ENCODE data around the gene SH3PXD2A.

DNA sequence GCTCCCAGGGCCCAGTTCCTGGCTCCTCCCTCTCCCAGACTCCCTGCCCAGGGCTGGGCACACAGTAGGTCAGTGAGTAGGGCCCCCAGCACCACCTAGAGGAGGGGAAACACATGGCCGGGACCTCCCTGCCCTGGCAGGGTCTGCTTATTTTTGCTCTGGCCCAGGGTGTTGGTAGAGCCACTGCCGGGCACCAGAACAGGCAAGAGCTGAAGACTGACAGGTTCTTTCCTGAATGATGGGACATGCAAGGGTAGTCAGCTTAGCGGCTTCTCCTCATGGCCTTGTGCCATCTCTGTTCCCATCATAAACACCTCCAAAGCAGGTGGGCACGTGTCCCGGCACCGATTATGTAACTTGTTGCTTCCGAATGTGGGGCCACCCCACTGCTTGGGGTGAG is 275.4 kb downstream of the SH3PXD2A start:
- TF ChIP-seq, protein P1, sequence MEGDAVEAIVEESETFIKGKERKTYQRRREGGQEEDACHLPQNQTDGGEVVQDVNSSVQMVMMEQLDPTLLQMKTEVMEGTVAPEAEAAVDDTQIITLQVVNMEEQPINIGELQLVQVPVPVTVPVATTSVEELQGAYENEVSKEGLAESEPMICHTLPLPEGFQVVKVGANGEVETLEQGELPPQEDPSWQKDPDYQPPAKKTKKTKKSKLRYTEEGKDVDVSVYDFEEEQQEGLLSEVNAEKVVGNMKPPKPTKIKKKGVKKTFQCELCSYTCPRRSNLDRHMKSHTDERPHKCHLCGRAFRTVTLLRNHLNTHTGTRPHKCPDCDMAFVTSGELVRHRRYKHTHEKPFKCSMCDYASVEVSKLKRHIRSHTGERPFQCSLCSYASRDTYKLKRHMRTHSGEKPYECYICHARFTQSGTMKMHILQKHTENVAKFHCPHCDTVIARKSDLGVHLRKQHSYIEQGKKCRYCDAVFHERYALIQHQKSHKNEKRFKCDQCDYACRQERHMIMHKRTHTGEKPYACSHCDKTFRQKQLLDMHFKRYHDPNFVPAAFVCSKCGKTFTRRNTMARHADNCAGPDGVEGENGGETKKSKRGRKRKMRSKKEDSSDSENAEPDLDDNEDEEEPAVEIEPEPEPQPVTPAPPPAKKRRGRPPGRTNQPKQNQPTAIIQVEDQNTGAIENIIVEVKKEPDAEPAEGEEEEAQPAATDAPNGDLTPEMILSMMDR (IDR thresholded peaks at IDR 0.05) = no peak
- TF ChIP-seq POLR2AphosphoS5 (IDR thresholded peaks at IDR 0.05) = no peak
